Endothelial cell of umbilical vein (primary cell): ENCODE results near the gene IGSF23. TPM values are rescaled to one million over a fixed set of nuclear protein-coding genes. Genes with fewer than 3 reads are reported as not detected.
A peak's percentile ranks its signal among the peaks of the same experiment; 100 is the strongest.

Source experiments
- BruUV-seq: library from RNA; stranded (reverse); fragments of 400-500 nt; replicated peaks from 2 replicates; lab custom pipeline; 2021; lab: Mats Ljungman, UMichigan
- CTCF ChIA-PET: fragments of 300-600, 350-600 bp; sonication (Branson Sonifier 250); formaldehyde crosslinking; loops from one replicate; lab custom pipeline; 2021; ENCODE audit warnings: antibody characterized with exemption, inconsistent platforms; lab: Charles Lee
- POLR2A ChIA-PET: fragments of 300-600, 350-600 bp; sonication (Branson Sonifier 250); formaldehyde crosslinking; loops from one replicate; lab custom pipeline; 2021; ENCODE audit warnings: antibody characterized with exemption, inconsistent platforms; lab: Charles Lee
- DNase-seq: peaks from one replicate; pipeline ENCODE4 v3.0.0-alpha.2; 2011; ENCODE audit warnings: low read depth, low spot score
- FAIRE-seq: peaks from 2 replicates; lab custom pipeline; 2011; peaks lifted over from hg19 to GRCh38; lab: Jason Lieb, UNC
- H2AFZ ChIP-seq: 2 replicates; pipeline ENCODE4 v1.6.0; 2012; ENCODE audit warnings: low read depth, low read length, control low read depth, inconsistent platforms
- H3K27ac ChIP-seq: 2 replicates; pipeline ENCODE4 v1.5.1; 2011; ENCODE audit warnings: low read depth, mild to moderate bottlenecking, control low read depth, low read length, moderate library complexity; ENCODE audit not compliant: insufficient read depth
- H3K27me3 ChIP-seq, 2 experiments: 2 replicates each; pipeline versions ENCODE4 v1.6.0 to v1.6.1; 2011; ENCODE audit warnings: low read length in 2 of 2, mixed read lengths in 1 of 2; ENCODE audit not compliant: control insufficient read depth in 2 of 2, insufficient read depth in 2 of 2
- H3K36me3 ChIP-seq, 2 experiments: 2 replicates in 1 of 2; 3 replicates in 1 of 2; pipeline ENCODE4 v1.5.1; 2011; ENCODE audit warnings: low read length in 2 of 2, mild to moderate bottlenecking in 1 of 2, moderate library complexity in 1 of 2; ENCODE audit not compliant: control insufficient read depth in 2 of 2, insufficient read depth in 2 of 2; ENCODE audit errors: extremely low read depth in 1 of 2
- H3K4me1 ChIP-seq: 3 replicates; pipeline ENCODE4 v1.5.1; 2011; ENCODE audit warnings: mild to moderate bottlenecking, low read length; ENCODE audit not compliant: control insufficient read depth, insufficient read depth; ENCODE audit errors: extremely low read depth
- H3K4me2 ChIP-seq: 2 replicates; pipeline ENCODE4 v1.6.1; 2011; ENCODE audit warnings: low read length, control low read depth, mixed read lengths; ENCODE audit not compliant: insufficient read depth
- H3K4me3 ChIP-seq, 3 experiments: fragments of 200-600 bp in 1 of 3; sonication (generic), shearing (Covaris generic) in 1 of 3; replicated peaks in 1 of 3; 2 replicates each; pipeline ENCODE4 v1.5.1; 2011 to 2016; ENCODE audit warnings: control low read depth in 3 of 3, low read length in 3 of 3, mild to moderate bottlenecking in 2 of 3, inconsistent platforms in 1 of 3, low read depth in 1 of 3, moderate library complexity in 1 of 3; ENCODE audit not compliant: insufficient read depth in 1 of 3
- H3K79me2 ChIP-seq: 2 replicates; pipeline ENCODE4 v1.6.0; 2012; ENCODE audit warnings: low read length, inconsistent platforms; ENCODE audit not compliant: control insufficient read depth, insufficient read depth
- H3K9ac ChIP-seq: replicated peaks from 2 replicates; pipeline ENCODE3; 2011; ENCODE audit warnings: low read length, control low read depth; ENCODE audit not compliant: insufficient read depth; ENCODE audit errors: extremely low read depth
- H3K9me1 ChIP-seq: replicated peaks from 3 replicates; pipeline ENCODE4 v1.6.0; 2011; ENCODE audit warnings: mild to moderate bottlenecking, low read length; ENCODE audit not compliant: control insufficient read depth, insufficient read depth; ENCODE audit errors: extremely low read depth
- H3K9me3 ChIP-seq: replicated peaks from 2 replicates; pipeline ENCODE4 v1.5.1; 2012; ENCODE audit warnings: low read length, inconsistent platforms; ENCODE audit not compliant: control insufficient read depth, insufficient read depth
- H4K20me1 ChIP-seq: replicated peaks from 2 replicates; pipeline ENCODE3; 2011; ENCODE audit warnings: mild to moderate bottlenecking, low read length; ENCODE audit not compliant: control insufficient read depth, insufficient read depth; ENCODE audit errors: extremely low read depth
- CTCF ChIP-seq, 2 donors: IDR thresholded peaks; 1 replicate in 1 of 2; 2 replicates in 1 of 2; pipeline ENCODE4 v1.5.1; 2011; ENCODE audit warnings: low read length in 2 of 2, mild to moderate bottlenecking in 2 of 2, moderate library complexity in 2 of 2, control low read depth in 1 of 2, inconsistent platforms in 1 of 2, low read depth in 1 of 2; ENCODE audit not compliant: insufficient read depth in 1 of 2; ENCODE audit errors: extremely low read depth in 1 of 2
- EZH2 ChIP-seq: IDR thresholded peaks from 2 replicates; pipeline ENCODE4 v1.6.1; 2012; ENCODE audit warnings: borderline replicate concordance, low read depth, mild to moderate bottlenecking, moderate library complexity, low read length, inconsistent platforms; ENCODE audit not compliant: severe bottlenecking
- FOS ChIP-seq: IDR thresholded peaks from 2 replicates; pipeline ENCODE4 v1.6.1; 2011; ENCODE audit warnings: mild to moderate bottlenecking, low read length, moderate library complexity, borderline replicate concordance; ENCODE audit not compliant: insufficient read depth
- GATA2 ChIP-seq: IDR thresholded peaks from 2 replicates; pipeline ENCODE4 v1.7.0; 2011; ENCODE audit warnings: low read depth, mild to moderate bottlenecking, moderate library complexity, mixed read lengths, low read length; ENCODE audit not compliant: insufficient read length, insufficient read depth
- JUN ChIP-seq: IDR thresholded peaks from 2 replicates; pipeline ENCODE4 v1.6.1; 2011; ENCODE audit warnings: borderline replicate concordance, low read depth; ENCODE audit not compliant: insufficient read length, insufficient read depth
- MAX ChIP-seq: IDR thresholded peaks from 2 replicates; pipeline ENCODE4 v1.6.1; 2011; ENCODE audit not compliant: insufficient read depth, insufficient read length
- MYC ChIP-seq: IDR thresholded peaks from one replicate; pipeline ENCODE4 v1.6.1; 2011; ENCODE audit warnings: mild to moderate bottlenecking, low read depth, low read length
- POLR2A ChIP-seq: IDR thresholded peaks from 2 replicates; pipeline ENCODE4 v1.6.1; 2012; ENCODE audit warnings: low read depth, mild to moderate bottlenecking, control low read depth, low read length
- POLR2AphosphoS5 ChIP-seq: IDR thresholded peaks from 2 replicates; pipeline ENCODE4 v1.6.1; 2012; ENCODE audit warnings: low read depth, mild to moderate bottlenecking, control low read depth, low read length, moderate library complexity; ENCODE audit not compliant: insufficient read depth
- dilution Hi-C: fragments of 300-500 bp; cut with MboI; formaldehyde crosslinking; loops from one replicate; pipeline ENCODE4 v1.15.0; 2019; ENCODE audit warnings: low sequenced_read_pairs; ENCODE audit not compliant: extremely low pct_ligation_motif_present
- intact Hi-C: fragments of 100-400 bp; cut with micrococcal nuclease; formaldehyde crosslinking; loops from one replicate; pipeline ENCODE4 v1.10.0; 2022
- polyA plus RNA-seq, 4 experiments: library from polyadenylated mRNA; depleted of rRNA in 3 of 4; stranded (reverse) in 3 of 4; unstranded in 1 of 4; fragments of >200 nt; gene quantifications; 2 replicates each; pipeline versions ENCODE4 v1.2.1 to v1.2.3, GENCODE V29; 2011 to 2012; ENCODE audit warnings: missing spikeins in 1 of 4
- total RNA-seq: library from RNA; stranded (reverse); gene quantifications from 2 replicates; pipeline ENCODE4 v1.2.3, GENCODE V29; 2021

IGSF23 gene
- total and polyA plus RNA-seq, 2 donors (not counting 3 experiments of a cell fraction or from before 2014, with no cell fraction given), result 0.73 TPM; not detected in 1

- ChIA-PET CTCF (interaction anchor here (0.9 to 2.8 kb wide), 8 partner anchors 13 to 148 kb away, joined by 3 to 12 read pairs (median 4); no protein-coding TSS in a partner anchor), POLR2A (interaction anchor here (0.8 kb wide), 1 partner anchor 21 kb away, joined by 4 read pairs; the partner anchor contains the start of gene PVR)
- Histone ChIP-seq H3K9ac (peak overlapping the region; percentile 40), H3K79me2 (no peaks in the 10 kb centered on the region), H4K20me1 (no peaks in the 10 kb centered on the region), H3K4me1 (peaks cover 31% of the 10 kb centered on the region), H3K4me2 (no peak overlapping the region), H3K27me3 (no peaks in the 10 kb centered on the region), H2AFZ (no peak overlapping the region), H3K27ac (peak overlapping the region; percentile 31), H3K36me3 (no peaks in the 10 kb centered on the region), H3K4me3 (no peak overlapping the region), H3K9me3 (no peaks in the 10 kb centered on the region), H3K9me1 (no peaks in the 10 kb centered on the region)
- peak; percentile 74 for FAIRE-seq
- peak; percentile 80 for DNase-seq
- dilution Hi-C loops (no loop called here), intact Hi-C loops (no loop called here)
- no TSS peak for BruUV-seq
- TF ChIP-seq MYC (no peak), FOS (no peak), GATA2 (no peak), EZH2 (no peak)
These were observed 9.7 kb downstream of the IGSF23 start for GRCh38 chr19:44623080-44623479.

GRCh38 chr19:44623626-44624025, 10.3 kb downstream of the IGSF23 start:
- no peak overlapping the region for H3K4me2 ChIP-seq
- intact Hi-C loops, result no loop called here
- H4K20me1 ChIP-seq, result no peaks in the 10 kb centered on the region
- ChIA-PET POLR2A (interaction anchor here (0.8 kb wide), 1 partner anchor 20 kb away, joined by 4 read pairs; the partner anchor contains the start of gene PVR), CTCF (interaction anchor here (0.9 to 2.8 kb wide), 8 partner anchors 12 to 147 kb away, joined by 3 to 12 read pairs (median 4); no protein-coding TSS in a partner anchor)
- no peak overlapping the region for H3K4me3 ChIP-seq
- no peaks in the 10 kb centered on the region for H3K79me2 ChIP-seq
- FAIRE-seq, result no peak
- H3K27ac ChIP-seq, result peak overlapping the region; percentile 21
- no peaks in the 10 kb centered on the region for H3K9me1 ChIP-seq
- no peaks in the 10 kb centered on the region for H3K36me3 ChIP-seq
- H3K27me3 ChIP-seq, result no peaks in the 10 kb centered on the region
- dilution Hi-C loops, result no loop called here
- no peak overlapping the region for H2AFZ ChIP-seq
- H3K9me3 ChIP-seq, result no peaks in the 10 kb centered on the region
- no peak overlapping the region for H3K9ac ChIP-seq
- no TSS peak for BruUV-seq
- no peak for DNase-seq
- H3K4me1 ChIP-seq, result peaks cover 31% of the 10 kb centered on the region
- no peak for TF ChIP-seq MAX
- TF ChIP-seq POLR2AphosphoS5, result no peak
- no peak for TF ChIP-seq FOS
- no peak for TF ChIP-seq MYC
- no peak for TF ChIP-seq GATA2
- TF ChIP-seq CTCF (IDR thresholded peaks at IDR 0.05; ENCODE audit: extremely low read depth in 1 of 2, insufficient read depth in 1 of 2, low read depth in 1 of 2, low read length in 2 of 2), result no peak
- TF ChIP-seq EZH2, result no peak
- TF ChIP-seq POLR2A, result no peak
- no peak for TF ChIP-seq JUN
